GF-D8 (cell line): ENCODE data around the gene CDK6.

Experiments used
- DNase-seq: peaks from one replicate; lab custom pipeline; 2025; lab: John Stamatoyannopoulos, UW

CDK6 gene

DNA sequence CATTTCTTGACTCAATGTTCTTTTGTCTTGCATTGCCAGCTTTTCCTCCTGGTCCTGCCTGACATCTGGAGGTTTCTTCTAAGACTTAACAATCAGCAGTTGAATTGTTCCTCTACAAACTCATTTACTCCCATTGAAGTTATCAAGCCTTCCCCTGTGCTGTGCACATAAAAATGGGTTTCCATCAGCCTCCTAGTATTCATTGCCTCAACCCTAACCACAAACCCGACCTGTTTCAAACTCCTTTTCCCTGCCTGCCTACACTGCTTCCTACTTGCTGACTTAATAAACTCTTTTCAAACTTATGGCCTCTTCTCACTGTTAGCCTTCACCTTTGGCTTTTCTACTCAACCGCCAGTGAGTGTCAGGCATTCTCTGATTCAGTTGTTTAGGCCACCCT lies 9.4 kb upstream of the CDK6 start:
- DNase-seq: no peak

DNA sequence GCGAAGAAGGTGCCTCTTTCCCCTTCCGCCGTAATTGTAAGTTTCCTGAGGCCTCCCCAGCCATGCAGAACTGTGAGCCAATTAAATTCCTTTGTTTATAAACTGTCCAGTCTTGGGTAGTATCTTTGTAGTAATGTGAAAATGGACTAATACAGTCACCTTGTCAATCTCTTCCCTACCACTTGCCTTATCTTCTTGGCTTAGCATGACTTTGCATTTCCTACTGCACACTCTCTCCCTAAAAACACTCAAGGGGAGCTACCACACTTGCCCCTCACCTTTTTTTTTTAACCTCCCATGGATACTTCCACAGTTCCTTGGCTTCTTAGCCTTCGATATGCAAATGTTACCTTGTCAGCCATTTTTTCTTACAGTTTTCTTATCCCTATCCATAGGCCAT lies 7.4 kb upstream of the CDK6 start:
- DNase-seq: no peak

DNA sequence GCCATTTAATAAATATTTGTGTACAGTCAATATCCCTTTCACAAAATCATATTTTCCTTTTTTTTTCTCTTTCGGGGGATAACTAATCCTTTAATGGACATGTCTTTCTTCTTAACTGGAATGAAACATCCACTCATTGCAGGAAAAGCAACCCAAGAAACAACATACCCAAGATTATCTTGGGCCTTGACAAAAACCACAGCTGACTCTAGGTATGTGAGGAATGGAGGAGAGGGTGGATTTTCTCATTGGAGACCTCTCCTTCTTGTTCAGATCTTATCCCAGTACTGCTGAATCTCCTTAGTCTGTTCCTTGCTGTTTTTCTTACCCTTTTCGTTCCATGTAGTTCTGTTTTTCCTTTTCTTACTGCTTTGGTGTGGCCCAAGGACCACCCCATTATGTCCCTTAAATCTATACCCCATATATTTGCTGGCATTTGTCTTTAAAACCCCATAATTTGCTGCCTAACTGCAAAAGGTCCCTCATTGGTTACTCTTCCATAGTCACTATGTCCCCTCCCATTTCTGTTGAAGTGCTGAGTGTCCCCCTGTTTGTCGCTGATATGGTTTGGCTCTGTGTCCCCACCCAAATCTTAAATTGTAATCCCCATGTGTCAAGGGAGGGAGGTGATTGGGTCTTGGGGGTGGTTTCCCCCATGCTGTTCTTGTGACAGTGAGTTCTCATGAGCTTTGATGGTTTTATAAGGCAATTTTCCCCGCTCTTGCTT lies 6.8 kb upstream of the CDK6 start:
- DNase-seq: no peak

DNA sequence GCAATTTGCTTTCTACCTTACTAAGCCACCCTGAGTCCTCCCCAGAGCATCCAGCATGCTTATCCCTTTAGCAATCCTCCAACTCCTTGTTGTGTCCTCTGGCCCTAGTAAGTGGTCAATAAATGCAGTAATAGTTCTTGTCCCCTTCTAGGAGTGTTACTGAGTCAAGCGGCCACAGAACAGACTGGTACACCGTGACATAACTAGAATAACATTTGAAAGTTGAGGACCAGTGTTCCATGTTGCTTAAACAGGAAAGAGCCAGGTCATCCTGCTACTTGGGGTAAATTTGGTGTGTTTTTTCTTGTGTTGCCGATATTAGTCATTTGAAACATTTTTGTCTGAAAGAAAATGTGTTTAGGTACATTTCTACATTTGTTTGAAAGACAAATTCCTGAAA lies 4.8 kb upstream of the CDK6 start:
- DNase-seq: no peak

DNA sequence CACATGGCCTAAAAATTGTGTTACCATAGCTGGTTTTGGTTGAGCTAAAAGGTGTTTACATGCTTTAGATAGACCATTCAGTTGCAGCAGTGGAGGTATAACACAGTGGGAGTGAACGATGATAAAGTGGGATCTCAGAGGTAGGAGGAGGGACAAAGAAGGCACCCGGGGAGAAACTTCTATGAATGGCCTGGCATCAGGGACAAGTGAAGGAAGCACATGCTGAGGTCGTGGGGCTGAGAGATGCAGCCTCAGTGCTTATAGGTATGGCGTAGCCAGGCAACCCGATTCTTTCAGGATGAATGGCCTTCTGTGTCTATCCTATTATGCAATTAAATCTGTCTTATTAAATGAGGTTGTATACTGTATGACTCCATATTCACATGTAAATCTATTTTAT lies 3.9 kb upstream of the CDK6 start:
- DNase-seq: no peak

DNA sequence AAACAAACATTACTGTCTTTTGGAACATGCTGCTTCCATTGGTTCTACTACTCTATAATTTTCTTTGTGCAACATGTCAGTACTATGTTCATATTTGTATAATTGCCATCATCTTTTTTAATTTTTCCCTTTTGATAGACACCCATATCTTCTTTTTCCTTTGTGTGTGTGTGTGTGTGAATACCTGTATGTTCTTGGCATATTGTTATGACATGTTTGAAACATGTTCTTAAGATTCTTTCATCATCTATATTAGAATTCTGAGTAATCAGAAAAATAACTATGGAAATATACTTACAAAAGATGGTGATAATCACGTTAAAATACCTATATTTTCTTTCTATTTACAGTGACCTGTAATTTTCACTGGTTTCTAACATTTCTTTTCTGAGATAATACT lies 3.5 kb upstream of the CDK6 start:
- no peak for DNase-seq

DNA sequence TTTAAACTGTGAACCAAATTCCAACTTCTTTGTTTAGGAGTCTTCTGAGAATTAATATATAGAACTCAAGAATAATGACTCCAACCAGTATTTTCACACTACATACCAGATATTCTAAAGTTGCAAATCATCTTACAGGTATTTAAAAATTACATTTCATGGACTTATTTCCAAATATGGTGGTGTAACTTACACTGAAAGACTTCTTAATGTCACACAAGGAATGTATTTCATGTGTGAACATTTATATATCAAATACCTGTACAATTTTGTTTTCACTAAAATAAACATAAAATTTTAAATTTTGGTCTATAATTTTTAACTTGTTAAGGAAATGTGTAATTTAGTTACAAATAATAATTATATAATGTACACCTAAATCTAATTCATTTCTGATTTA lies 2.6 kb upstream of the CDK6 start:
- no peak for DNase-seq

DNA sequence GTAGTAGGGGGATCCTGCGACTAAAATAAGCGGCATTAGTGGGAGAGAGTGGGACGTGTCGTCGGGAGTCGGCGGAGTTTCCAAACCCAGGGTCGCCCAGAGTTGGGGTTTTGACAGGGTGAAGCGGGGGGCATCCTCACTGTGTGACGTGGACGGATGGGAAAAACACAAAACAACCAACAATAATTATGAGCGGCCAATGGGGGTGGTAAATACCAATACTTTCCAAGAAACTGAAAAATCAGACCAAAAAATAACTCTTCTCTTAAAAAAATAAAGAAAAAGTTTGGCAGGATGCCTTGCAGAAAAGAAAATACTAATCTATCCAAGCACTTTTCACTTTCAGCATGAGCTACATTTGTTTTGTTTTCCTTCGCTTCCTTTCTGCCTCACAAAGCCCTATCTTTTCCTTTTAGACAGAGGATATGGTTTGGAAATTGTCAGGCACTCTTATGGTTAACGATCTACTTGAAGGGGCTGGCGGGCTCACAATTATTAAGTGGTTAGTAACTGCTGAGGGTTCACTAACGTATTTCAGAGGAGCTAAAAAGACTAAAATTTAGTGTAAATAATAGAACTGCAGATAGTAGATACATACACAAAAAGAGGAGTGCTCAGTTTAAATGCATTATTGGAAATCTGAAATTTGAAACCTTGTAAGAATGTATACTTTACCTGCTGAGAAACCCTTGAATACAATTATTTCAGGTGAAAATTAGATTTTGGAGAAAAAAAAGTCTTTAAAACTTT lies 802 bp upstream of the CDK6 start:
- DNase-seq: no peak

DNA sequence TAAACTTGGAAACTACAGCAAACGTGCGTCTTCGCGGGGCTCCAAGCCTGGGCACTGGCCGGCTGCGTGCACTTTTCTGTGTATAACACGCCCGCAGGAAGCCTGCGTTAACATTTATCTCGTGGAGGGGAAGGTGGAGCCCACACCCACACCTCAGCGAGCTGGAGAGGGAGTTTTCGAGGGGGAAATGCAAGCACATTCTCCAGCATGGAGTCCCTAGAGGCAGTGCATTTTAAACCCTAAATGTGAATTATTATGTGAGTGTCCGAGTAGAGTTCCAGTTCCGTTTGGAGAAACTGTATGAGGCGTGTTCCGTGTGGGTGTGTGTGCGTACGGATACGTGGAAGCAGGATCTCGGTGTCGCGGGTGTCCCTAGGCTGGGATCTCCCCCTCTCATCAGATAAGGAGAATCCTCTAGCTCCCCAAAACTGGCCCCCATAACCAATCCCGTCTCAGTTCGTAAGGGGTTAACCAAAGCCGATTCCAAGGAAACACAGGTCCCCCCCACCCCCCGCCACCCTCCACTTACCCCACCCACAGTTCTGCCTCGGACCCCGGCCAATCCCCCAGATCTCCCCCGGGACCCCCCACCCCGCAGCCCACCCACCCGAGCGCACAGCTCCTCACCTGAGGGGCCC lies 403 bp downstream of the CDK6 start:
- no peak for DNase-seq

DNA sequence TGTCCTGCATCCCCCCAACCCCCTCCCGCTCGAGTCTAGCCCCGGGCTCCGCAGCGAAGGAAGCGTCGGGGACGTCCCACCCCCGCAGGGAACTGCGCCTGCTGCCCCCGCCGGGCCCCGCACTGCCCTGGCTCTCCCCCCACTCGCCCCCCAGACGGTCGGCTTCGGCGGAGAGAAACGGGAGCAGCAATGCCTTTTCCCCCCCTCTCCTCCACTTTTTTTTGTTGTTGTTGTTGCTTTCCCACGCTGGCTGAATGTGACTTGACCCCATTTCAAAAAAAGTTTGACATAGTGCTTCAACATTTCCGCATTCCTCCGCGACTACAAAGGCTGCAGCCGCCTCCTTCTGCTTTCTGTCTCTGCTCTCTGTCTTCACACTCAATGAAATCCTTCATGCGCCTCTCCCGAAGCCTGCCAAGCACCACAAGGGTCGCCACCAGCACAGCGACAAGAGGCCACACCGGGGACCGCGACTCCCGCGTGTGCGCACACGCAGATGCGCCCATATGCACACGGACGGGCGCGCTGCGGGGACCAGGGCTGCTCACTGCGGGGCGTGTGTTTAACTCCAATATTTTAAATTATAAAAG lies 1.0 kb downstream of the CDK6 start:
- DNase-seq: peak; percentile 56

DNA sequence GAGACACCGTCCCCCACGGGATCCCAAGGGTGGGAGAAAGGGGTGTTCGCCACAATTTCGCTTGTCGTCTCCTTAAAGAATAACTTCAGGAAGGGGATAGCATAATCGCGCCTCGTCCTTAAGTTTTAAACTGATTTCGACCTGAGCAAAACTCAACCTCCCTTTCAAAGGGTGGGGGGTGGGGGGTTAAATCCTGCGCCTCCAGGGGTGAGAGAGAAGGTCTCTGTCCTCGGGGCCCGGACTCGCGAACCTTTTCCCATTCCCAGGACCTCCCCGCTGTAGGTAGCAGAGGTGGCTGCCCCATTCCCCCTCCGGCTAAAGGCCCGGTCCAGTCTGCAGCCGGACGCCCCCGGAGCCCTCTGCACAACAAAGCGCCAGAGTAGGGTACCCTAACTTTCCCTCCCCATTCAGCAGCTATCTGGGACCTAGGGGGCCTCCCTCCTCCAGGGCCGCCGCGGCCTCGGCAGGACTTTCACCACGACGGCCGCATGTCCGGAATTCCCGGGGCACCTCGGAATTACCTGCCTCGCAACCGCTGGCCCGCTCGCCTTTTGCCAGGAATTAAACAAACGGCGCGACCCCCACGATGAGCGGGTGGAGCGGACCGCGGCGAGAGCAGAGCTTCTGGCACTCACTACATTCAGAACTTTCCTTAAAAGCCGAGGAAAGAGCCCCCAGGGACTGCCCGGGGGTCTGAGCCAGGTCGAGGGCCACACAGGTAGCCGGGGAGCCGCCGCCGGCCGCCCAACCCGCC lies 1.7 kb downstream of the CDK6 start:
- no peak for DNase-seq

DNA sequence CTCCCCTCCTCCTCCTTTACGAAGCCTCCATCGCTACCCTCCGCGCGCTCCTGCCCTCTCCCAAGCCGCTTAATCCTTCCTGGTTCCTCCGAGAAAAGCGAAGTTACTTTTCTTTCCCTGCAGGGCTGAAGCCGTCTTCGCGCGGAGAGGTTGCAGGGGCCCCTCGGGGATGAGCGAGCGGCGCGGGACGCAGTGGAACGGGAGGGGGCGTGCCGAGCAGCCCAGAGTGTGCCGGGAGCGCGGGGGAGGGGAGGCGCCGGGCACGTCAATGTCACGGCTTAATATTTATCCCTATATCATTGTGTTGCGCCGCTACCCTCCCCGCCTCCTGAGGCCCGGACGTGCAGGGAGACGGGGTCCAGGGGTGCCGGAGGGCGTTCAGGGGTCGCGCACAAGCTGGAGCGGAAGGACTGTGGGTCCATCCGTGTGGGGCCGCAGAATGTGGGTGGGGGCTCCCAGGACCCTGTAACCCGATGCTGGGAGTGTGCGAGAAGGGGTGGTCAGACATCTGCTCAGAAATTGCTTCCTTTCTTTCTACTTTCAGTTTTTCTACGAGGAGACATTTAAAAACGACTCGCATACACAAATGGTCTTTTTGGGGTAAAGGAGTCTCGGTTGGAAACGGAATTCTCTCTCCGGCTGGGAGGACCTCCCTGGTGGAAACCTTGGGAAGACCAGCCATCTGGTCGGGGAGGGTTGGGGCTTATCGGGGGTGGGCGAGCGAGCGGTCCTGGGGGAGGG lies 2.4 kb downstream of the CDK6 start:
- peak; percentile 72 for DNase-seq

DNA sequence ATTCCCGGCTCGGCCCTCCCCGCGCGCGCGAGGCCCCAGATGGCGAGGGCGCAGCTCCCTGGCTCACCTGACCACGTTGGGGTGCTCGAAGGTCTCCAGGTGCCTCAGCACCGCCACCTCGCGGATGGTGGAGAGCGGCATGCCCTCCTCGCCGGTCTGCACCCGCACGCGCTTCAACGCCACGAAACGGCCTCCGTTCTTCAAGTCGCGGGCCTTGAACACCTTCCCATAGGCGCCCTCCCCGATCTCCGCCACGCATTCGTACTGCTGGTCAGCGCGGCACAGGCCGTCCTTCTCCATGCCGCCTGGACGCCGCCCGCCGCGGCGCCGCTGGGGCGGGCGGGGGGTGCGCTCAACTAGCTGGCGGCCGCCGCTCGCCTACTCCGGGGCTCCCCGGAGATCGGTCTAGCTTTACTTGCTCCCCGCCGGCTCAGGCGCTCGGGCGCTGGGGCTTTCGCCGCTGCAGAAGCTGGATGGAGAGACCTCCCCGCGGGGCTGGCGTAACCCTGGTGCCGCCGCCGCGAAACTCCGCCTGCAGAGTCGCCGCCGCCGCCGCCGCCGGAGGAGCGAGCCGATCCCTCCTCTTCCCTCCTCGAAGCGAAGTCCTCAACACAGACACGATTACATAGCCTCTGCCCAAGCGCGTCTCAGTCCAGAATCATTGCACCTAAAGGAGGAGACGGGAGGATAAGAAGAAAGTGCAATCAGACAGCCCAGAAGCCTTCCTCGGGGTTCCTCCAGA lies 3.2 kb downstream of the CDK6 start:
- peak; percentile 44 for DNase-seq

DNA sequence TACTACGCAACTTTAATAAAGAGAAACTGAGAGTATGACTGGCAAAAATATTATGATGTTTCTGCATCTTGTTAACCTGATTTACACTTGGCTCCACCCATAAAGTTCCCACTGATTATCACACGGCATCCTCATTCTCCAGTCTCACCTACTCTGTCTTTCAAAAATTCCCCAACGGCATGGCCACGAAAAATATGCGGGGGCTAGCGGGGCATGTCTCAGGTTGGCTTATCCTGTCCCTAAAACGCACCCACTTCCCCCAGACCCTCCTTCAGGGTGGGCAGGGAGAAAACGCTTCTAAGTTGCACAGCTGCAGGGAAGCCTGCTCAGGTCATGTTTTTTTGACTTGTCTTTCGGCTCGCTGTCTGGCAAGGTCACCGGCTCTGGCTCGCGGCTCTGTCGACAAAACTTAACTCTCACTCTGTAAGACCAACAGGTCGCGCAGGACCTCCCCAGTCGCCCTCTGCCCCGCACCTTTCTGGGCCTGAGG lies 3.8 kb downstream of the CDK6 start:
- no peak for DNase-seq

DNA sequence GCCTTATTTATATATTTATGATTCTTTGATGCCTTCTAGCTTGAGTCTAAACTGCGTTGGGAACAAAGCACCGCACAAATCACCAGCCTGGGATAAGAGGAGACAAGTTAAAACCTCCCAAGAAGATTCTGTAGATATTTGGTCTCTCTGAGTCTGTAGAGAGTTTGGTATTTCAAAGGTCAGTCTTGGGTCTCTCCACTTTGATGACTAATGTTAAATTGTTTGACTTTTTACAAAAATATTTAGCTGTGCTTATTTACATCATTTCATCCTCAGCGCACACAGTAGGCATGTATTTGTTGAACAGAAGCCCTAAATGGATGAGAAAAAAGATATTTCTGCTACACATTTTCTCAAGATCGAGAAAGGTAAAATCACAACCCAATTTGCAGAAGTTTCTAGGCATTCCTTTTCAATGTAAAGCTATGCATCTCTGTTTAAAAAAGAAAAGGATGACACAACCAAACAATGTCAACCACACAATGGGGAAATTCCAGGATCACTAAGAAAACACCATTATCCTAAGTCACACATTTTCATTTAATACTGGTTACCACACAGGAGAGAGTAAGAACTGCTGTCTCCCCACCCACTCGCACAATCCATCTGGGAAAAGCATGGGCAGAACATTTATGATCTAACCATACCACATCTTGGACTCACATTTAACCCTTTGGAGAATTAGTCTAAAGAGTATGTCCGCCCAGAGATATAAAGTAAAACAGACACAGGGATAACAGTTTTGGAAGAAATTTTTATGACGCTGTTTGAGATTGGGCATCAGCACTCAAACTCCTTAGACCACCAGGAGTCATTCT lies 4.4 kb downstream of the CDK6 start:
- no peak for DNase-seq

DNA sequence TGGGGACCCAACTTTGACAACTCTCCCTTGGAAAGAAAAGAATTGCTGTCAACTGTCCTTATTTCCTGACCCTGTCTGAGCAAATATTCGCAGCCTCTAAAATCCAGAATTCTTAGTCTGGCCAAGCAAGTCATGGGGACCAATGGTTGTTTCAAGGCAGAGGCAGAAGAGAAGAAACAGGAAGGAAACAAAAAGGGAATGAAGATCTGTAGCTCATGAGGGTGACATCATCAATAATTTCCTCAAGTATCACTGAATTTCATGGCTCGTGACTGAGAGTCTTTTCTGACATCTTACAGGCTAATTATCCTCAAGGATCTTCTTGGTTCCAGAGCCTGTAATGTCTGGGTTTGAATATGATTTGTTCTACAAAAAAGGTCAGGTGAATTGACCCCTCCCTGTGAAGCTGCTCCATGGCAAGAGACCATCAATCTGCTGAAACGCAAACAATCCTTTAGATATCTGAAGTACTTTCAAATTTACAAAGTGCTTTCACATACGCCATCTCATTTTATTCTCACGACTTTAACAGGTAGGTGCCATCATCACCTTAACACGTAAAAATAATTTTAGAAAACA lies 5.8 kb downstream of the CDK6 start:
- no peak for DNase-seq

DNA sequence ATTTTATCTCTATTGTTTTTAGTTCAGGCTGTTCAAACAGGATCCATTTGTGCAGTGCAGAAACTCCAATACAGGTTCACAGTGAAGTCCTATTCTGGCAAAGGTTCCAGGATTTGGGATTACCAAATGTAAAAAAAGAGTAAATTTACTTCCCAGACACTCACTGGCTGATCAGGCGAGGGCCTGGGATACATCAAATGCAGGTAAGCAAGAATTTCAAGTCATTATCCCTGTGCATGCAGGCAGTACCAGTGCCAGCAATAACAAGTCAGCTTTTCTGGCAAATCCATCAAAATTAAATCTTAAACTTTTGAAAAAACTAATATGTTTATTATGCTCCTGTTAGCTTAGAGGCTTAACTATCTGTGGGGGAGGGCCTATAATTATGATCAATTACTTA lies 6.3 kb downstream of the CDK6 start:
- DNase-seq: no peak

DNA sequence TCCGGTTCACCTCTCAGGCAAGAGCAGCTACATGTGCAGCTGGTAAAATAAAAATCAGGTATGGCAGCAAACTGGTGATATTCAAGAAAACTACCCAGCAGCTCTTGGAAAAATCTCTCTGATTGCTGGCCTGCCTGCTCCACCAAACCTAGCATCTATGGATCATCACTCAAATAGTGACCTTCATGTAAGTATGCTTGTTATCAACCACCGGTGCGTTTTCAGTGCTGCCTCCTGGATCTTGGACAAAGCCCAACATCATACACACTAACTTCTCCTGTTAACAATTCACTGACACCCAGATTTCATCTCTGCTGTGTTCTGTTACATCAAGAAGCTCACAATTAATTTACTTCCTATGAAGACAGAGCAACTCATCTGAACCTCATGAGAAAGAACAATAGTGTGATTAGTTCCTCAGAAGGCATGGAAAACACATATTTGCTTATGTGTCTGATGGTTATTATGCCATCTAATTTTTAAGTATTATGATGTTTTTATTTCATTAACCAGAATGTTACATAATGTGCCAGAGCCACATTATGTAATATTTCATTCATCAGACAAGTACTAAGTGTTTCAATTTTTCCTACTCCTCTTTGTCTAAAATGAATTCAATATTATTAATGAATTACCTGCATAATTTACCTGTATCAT lies 8.8 kb downstream of the CDK6 start:
- no peak for DNase-seq
